NCI-H2227 treated with DMSO at 0.1 percent for 48 hours (cell line): ENCODE measurements around the gene HMG20B.

Experiments used
- DNase-seq: peaks from one replicate; lab custom pipeline; 2025; lab: John Stamatoyannopoulos, UW

HMG20B gene

GRCh38 chr19:3620817-3621547 is 48.2 kb downstream of the HMG20B start:
- no peak for DNase-seq

DNA sequence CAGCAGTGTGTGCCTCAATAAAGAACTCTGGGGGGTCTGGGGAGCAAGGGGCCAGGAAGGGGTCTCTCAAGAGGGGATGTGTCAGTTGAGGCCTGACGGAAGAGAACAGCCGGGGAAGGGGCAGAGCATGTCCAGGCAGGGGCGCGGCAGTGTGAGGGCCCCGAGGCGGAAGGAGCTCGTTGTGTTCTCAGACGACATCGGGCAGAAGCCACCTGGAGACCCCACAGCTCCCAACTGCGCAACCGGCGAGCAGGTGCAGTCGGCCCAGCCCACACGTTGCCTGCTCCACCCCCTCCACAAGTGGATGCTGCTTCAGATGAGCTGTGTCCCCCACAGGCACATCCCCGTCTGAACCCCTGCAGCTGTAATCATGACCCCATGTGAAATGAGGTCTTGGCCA is 48.9 kb downstream of the HMG20B start:
- DNase-seq, result no peak

GRCh38 chr19:3622224-3622623 is 49.5 kb downstream of the HMG20B start:
- no peak for DNase-seq

GRCh38 chr19:3623716-3624115 is 51.0 kb downstream of the HMG20B start:
- DNase-seq, result no peak

- DNase-seq, result no peak
Measured at GRCh38 chr19:3625996-3626472, 53.3 kb downstream of the HMG20B start.

DNA sequence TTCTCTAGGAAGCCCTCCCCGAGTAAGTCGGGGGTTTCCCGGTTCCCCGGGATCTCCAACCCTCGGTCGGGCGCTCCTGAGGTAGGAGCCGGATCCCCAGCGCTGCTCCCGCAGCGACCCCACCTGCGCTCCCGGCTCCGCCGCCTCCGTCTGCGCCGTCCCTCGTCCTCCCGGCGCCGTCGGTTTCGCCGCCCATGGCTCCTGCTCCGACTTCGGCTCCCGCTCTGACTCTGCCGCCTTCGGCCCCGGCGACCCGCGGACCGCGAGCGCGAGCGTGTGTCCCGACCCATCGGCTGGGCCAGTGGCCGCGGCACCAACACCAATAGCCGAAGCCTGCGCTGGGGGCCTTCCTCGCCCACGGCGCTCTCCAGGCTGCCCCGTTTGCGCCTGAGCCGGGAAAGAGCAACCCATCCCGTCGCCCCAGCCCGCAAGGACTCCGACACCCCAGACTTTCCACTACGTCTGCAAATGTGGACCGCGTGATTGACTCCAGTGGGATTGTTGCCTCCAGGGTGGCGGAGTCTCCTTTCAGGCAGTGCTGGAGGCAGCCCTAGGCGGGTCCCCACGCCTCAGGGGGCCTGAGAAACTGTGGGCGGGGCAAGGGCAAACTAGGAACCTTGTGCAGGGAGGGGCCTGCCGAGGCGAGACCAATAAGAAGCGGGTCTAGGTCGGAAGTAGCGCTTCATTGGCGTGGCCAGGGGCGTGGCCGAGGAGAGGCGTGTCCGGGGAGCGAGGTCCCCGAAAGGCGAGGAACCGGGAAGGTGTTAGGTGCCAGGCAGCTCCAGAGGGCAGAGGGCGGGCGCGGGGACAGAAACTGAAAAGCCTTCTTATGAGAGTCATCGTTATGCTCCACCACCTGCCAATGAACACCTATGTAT is 54.0 kb downstream of the HMG20B start, which contains the start of gene CACTIN:
CACTIN (minus strand) TSS at position 318 of the 878 bp plus-strand sequence; CDS start at position 290, 28 bp downstream.
- DNase-seq, result peak; percentile 93

DNA sequence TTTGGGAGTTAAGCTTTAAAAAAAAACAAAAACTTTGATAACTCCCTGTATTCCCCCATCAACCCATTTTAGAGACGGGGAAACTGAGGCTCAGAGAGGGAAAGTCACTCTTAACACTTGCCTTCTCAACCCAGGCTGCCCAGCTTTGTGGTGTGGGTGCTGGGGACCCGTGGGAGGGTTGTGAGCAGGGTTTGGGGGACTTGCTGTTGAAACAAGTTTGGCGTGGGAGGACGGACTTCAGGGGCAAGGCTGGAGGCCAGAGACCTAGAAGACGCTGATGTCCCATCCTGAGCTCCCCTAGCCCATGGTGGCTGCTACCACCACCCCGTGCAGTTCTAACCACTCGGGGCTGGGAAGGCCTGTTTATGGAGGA is 54.6 kb downstream of the HMG20B start:
- DNase-seq, result no peak
